Mesenchymal stem cell (in vitro differentiated cells and primary cell): ENCODE results near the gene C17orf50.
A peak's percentile ranks its signal among the peaks of the same experiment; 100 is the strongest.

Source experiments
- DNase-seq: peaks from one replicate; pipeline ENCODE4 v3.0.0-alpha.2; 2013
- H2AFZ ChIP-seq: one replicate; pipeline ENCODE4 v1.6.1; 2013; ENCODE audit warnings: low read depth, mild to moderate bottlenecking, control low read depth, inconsistent platforms, low read length, moderate library complexity
- H2AK5ac ChIP-seq: 2 replicates; pipeline ENCODE4 v1.6.1; 2013; ENCODE audit warnings: low read length, moderate library complexity, mild to moderate bottlenecking, inconsistent platforms; ENCODE audit not compliant: severe bottlenecking
- H2BK120ac ChIP-seq: one replicate; pipeline ENCODE4 v1.6.1; 2013; ENCODE audit warnings: low read depth, mild to moderate bottlenecking, inconsistent platforms, low read length, moderate library complexity
- H2BK12ac ChIP-seq, 2 experiments: one replicate each; pipeline ENCODE4 v1.6.1; 2013; ENCODE audit warnings: inconsistent platforms in 2 of 2, low read length in 2 of 2, mild to moderate bottlenecking in 2 of 2, moderate library complexity in 2 of 2, control low read depth in 1 of 2
- H2BK15ac ChIP-seq: one replicate; pipeline ENCODE4 v1.6.1; 2013; ENCODE audit warnings: mild to moderate bottlenecking, low read depth, inconsistent platforms; ENCODE audit not compliant: poor library complexity, severe bottlenecking
- H2BK5ac ChIP-seq: 2 replicates; pipeline ENCODE4 v1.6.1; 2013; ENCODE audit warnings: low read depth, mild to moderate bottlenecking, low read length, control low read depth, inconsistent platforms; ENCODE audit not compliant: poor library complexity, severe bottlenecking
- H3K14ac ChIP-seq, 2 experiments: one replicate each; pipeline ENCODE4 v1.6.1; 2013; ENCODE audit warnings: inconsistent platforms in 2 of 2, low read length in 2 of 2, control low read depth in 1 of 2, mild to moderate bottlenecking in 1 of 2, moderate library complexity in 1 of 2
- H3K18ac ChIP-seq, 2 experiments: one replicate each; pipeline ENCODE4 v1.6.1; 2013; ENCODE audit warnings: inconsistent platforms in 2 of 2, low read length in 2 of 2, control low read depth in 1 of 2, low read depth in 1 of 2, mild to moderate bottlenecking in 1 of 2
- H3K23ac ChIP-seq, 2 experiments: one replicate each; pipeline ENCODE4 v1.6.1; 2013; ENCODE audit warnings: inconsistent platforms in 2 of 2, low read length in 2 of 2, mild to moderate bottlenecking in 2 of 2, moderate library complexity in 2 of 2, control low read depth in 1 of 2
- H3K27ac ChIP-seq: 2 replicates; pipeline ENCODE4 v1.5.1; 2013; ENCODE audit warnings: mild to moderate bottlenecking, moderate library complexity, low read length, control low read depth, inconsistent platforms; ENCODE audit not compliant: poor library complexity, severe bottlenecking
- H3K27me3 ChIP-seq, 2 experiments: 2 replicates each; pipeline versions ENCODE4 v1.6.1 to v1.7.0; 2013; ENCODE audit warnings: low read length in 2 of 2, mild to moderate bottlenecking in 2 of 2, moderate library complexity in 2 of 2, control low read depth in 1 of 2, inconsistent platforms in 1 of 2; ENCODE audit not compliant: control insufficient read depth in 1 of 2, insufficient read depth in 1 of 2
- H3K36me3 ChIP-seq, 2 experiments: 2 replicates each; pipeline versions ENCODE4 v1.6.1 to v1.7.0; 2013; ENCODE audit warnings: low read length in 2 of 2, control low read depth in 1 of 2, inconsistent platforms in 1 of 2, low read depth in 1 of 2, mild to moderate bottlenecking in 1 of 2; ENCODE audit not compliant: insufficient read depth in 2 of 2, control insufficient read depth in 1 of 2
- H3K4ac ChIP-seq, 2 experiments: one replicate each; pipeline ENCODE4 v1.6.1; 2013; ENCODE audit warnings: inconsistent platforms in 2 of 2, low read length in 2 of 2, mild to moderate bottlenecking in 2 of 2, moderate library complexity in 2 of 2, control low read depth in 1 of 2, low read depth in 1 of 2
- H3K4me1 ChIP-seq: 2 replicates; pipeline ENCODE4 v1.6.1; 2013; ENCODE audit warnings: low read depth, low read length, control low read depth; ENCODE audit not compliant: control insufficient read depth, insufficient read depth
- H3K4me2 ChIP-seq: 2 replicates; pipeline ENCODE4 v1.6.1; 2013; ENCODE audit warnings: low read length, mild to moderate bottlenecking, inconsistent platforms; ENCODE audit not compliant: poor library complexity, severe bottlenecking
- H3K4me3 ChIP-seq, 2 experiments: 2 replicates each; pipeline versions ENCODE4 v1.5.1 to v1.7.0; 2013; ENCODE audit warnings: low read length in 2 of 2, mild to moderate bottlenecking in 2 of 2, control low read depth in 1 of 2, low read depth in 1 of 2; ENCODE audit not compliant: insufficient read depth in 1 of 2
- H3K79me1 ChIP-seq: replicated peaks from 2 replicates; pipeline ENCODE4 v1.6.1; 2013; ENCODE audit warnings: mild to moderate bottlenecking, control low read depth, low read length, inconsistent platforms; ENCODE audit not compliant: poor library complexity, severe bottlenecking
- H3K9ac ChIP-seq: 2 replicates; pipeline ENCODE4 v1.7.0; 2013; ENCODE audit warnings: mild to moderate bottlenecking, low read length, moderate library complexity
- H3K9me3 ChIP-seq: 2 replicates; pipeline ENCODE4 v1.7.0; 2013; ENCODE audit warnings: mild to moderate bottlenecking, low read length; ENCODE audit not compliant: control insufficient read depth
- H4K8ac ChIP-seq: one replicate; pipeline ENCODE4 v1.6.1; 2013; ENCODE audit warnings: inconsistent platforms, mild to moderate bottlenecking, low read length, moderate library complexity
- H4K91ac ChIP-seq: one replicate; pipeline ENCODE4 v1.6.1; 2013; ENCODE audit warnings: mild to moderate bottlenecking, low read length, inconsistent platforms
- WGBS: methylation state at CpG from one replicate; pipeline ENCODE4 v1.1.7; 2013; ENCODE audit warnings: mixed read lengths; 5-methylcytosine and 5-hydroxymethylcytosine counted together

C17orf50 gene

GRCh38 chr17:35715416-35715815, 45.3 kb upstream of the C17orf50 start:
- Histone ChIP-seq H2AK5ac (no peak overlapping the region), H3K18ac (no peak overlapping the region), H2AFZ (no peak overlapping the region), H3K27ac (no peak overlapping the region), H2BK5ac (no peak overlapping the region), H3K79me1 (peaks cover 15% of the 10 kb centered on the region), H4K8ac (no peak overlapping the region), H2BK12ac (no peak overlapping the region), H3K4me3 (no peak overlapping the region), H3K23ac (no peak overlapping the region), H3K9me3 (no peaks in the 10 kb centered on the region), H4K91ac (no peak overlapping the region), H3K27me3 (no peaks in the 10 kb centered on the region), H3K36me3 (peaks cover 4 to 73% of the 10 kb centered on the region in 2 experiments), H3K4ac (no peak overlapping the region), H2BK15ac (no peak overlapping the region), H3K4me2 (no peak overlapping the region), H3K9ac (no peak overlapping the region), H2BK120ac (no peak overlapping the region), H3K4me1 (no peaks in the 10 kb centered on the region), H3K14ac (no peak overlapping the region)
- no peak for DNase-seq

GRCh38 chr17:35716173-35716572, 44.5 kb upstream of the C17orf50 start:
- Histone ChIP-seq H3K79me1 (peaks cover 18% of the 10 kb centered on the region), H3K4me1 (no peaks in the 10 kb centered on the region), H4K8ac (no peak overlapping the region), H3K9ac (no peak overlapping the region), H3K36me3 (peaks cover 3 to 71% of the 10 kb centered on the region in 2 experiments), H3K9me3 (no peaks in the 10 kb centered on the region), H3K4me3 (no peak overlapping the region), H2BK12ac (no peak overlapping the region), H3K4me2 (no peak overlapping the region), H2BK15ac (no peak overlapping the region), H2BK120ac (no peak overlapping the region), H2AK5ac (no peak overlapping the region), H2BK5ac (no peak overlapping the region), H4K91ac (no peak overlapping the region), H3K18ac (no peak overlapping the region), H3K27me3 (no peaks in the 10 kb centered on the region), H3K14ac (no peak overlapping the region), H3K4ac (no peak overlapping the region), H3K27ac (no peak overlapping the region), H2AFZ (no peak overlapping the region), H3K23ac (no peak overlapping the region)
- no peak for DNase-seq
- 100% methylated on average over 1 of the region's 3 CpGs for WGBS

- H4K8ac ChIP-seq = no peak overlapping the region
Measured at GRCh38 chr17:35716897-35717465, 43.7 kb upstream of the C17orf50 start.

GRCh38 chr17:35717475-35717874, 43.2 kb upstream of the C17orf50 start:
- Histone ChIP-seq H3K23ac (no peak overlapping the region), H3K14ac (no peak overlapping the region), H3K18ac (peak overlapping the region in 1 of 2 experiments; percentile 55)

More at GRCh38 chr17:35716897-35717465, 43.7 kb upstream of the C17orf50 start:
- Histone ChIP-seq H3K23ac (no peak overlapping the region), H3K4ac (no peak overlapping the region), H3K79me1 (peaks cover 20% of the 10 kb centered on the region), H3K18ac (peak overlapping the region; percentile 11 to 55), H3K4me2 (no peak overlapping the region), H2BK12ac (no peak overlapping the region), H3K4me3 (no peak overlapping the region), H2BK5ac (no peak overlapping the region), H3K27me3 (no peaks in the 10 kb centered on the region), H2AFZ (no peak overlapping the region), H3K4me1 (no peaks in the 10 kb centered on the region), H3K9me3 (no peaks in the 10 kb centered on the region), H3K9ac (no peak overlapping the region), H3K36me3 (peaks cover 2 to 72% of the 10 kb centered on the region in 2 experiments), H2AK5ac (no peak overlapping the region), H2BK15ac (no peak overlapping the region), H2BK120ac (no peak overlapping the region), H4K91ac (no peak overlapping the region), H3K14ac (no peak overlapping the region), H3K27ac (no peak overlapping the region)
- DNase-seq = peak; percentile 46
- WGBS = 88% methylated on average over 4 of the region's 4 CpGs

More at GRCh38 chr17:35717475-35717874, 43.2 kb upstream of the C17orf50 start:
- no peak overlapping the region for H2BK120ac ChIP-seq
- no peaks in the 10 kb centered on the region for H3K4me1 ChIP-seq
- H3K4me2 ChIP-seq = no peak overlapping the region
- peak overlapping the region in 1 of 2 experiments; percentile 23 for H2BK12ac ChIP-seq
- no peak overlapping the region for H2BK15ac ChIP-seq
- no peak overlapping the region for H2AK5ac ChIP-seq
- no peak overlapping the region for H3K4me3 ChIP-seq
- H3K9ac ChIP-seq = no peak overlapping the region
- no peak overlapping the region for H2BK5ac ChIP-seq
- H3K36me3 ChIP-seq = peaks cover 3 to 70% of the 10 kb centered on the region in 2 experiments
- H4K8ac ChIP-seq = no peak overlapping the region
- no peak overlapping the region for H4K91ac ChIP-seq
- peaks cover 20% of the 10 kb centered on the region for H3K79me1 ChIP-seq
- no peak for DNase-seq
- 6% methylated on average over 1 of the region's 2 CpGs for WGBS
- H3K4ac ChIP-seq = no peak overlapping the region
- no peaks in the 10 kb centered on the region for H3K27me3 ChIP-seq
- no peak overlapping the region for H2AFZ ChIP-seq
- no peaks in the 10 kb centered on the region for H3K9me3 ChIP-seq
- H3K27ac ChIP-seq = no peak overlapping the region
